HepG2 (cell line): Measurements from ENCODE around the gene LCE1E. TPM values are rescaled to one million over a fixed set of nuclear protein-coding genes. Genes with fewer than 3 reads are reported as not detected.
A peak's percentile ranks its signal among the peaks of the same experiment; 100 is the strongest.

Source experiments
- ATAC-seq: fragments of 200-7000 bp; cut with Tn5 transposase; 3 replicates; pipeline ENCODE4 v1.9.1; 2020; ENCODE audit warnings: mild to moderate bottlenecking, moderate library complexity
- BruUV-seq: library from RNA; stranded (reverse); fragments of 400-500 nt; replicated peaks from 2 replicates; lab custom pipeline; 2021; lab: Mats Ljungman, UMichigan
- CTCF ChIA-PET: fragments of 300-600 bp; formaldehyde crosslinking; extraction: SDS; loops from one replicate; lab custom pipeline; 2021; ENCODE audit warnings: low total read pairs, inconsistent platforms, low intra/inter-chr PET ratio; lab: Yijun Ruan, JAX
- POLR2A ChIA-PET: fragments of 350-600 bp; sonication (Branson Sonifier 250); formaldehyde crosslinking; loops from one replicate; lab custom pipeline; 2020; ENCODE audit warnings: antibody characterized with exemption, inconsistent platforms; lab: Yijun Ruan, JAX
- DNase-seq: peaks from one replicate; pipeline ENCODE4 v3.0.0-alpha.2; 2015; ENCODE audit warnings: low spot score
- FAIRE-seq: peaks from 3 replicates; lab custom pipeline; 2011; peaks lifted over from hg19 to GRCh38; lab: Jason Lieb, UNC
- H2AFZ ChIP-seq: one replicate; pipeline ENCODE4 v1.6.1; 2011; ENCODE audit warnings: low read length, inconsistent platforms
- H3K27ac ChIP-seq: fragments of 300-600 bp; 3 replicates; pipeline ENCODE4 v1.8.0; 2011; ENCODE audit warnings: mixed run types, mild to moderate bottlenecking, mixed read lengths, low read length, inconsistent platforms; ENCODE audit not compliant: insufficient read depth; ENCODE audit errors: extremely low read length
- H3K27me3 ChIP-seq, 2 experiments: fragments of 200-600 bp in 1 of 2; 2 replicates in 1 of 2; 3 replicates in 1 of 2; pipeline versions ENCODE4 v1.6.0 to v1.8.0; 2011; ENCODE audit warnings: low read length in 2 of 2, mild to moderate bottlenecking in 2 of 2, moderate library complexity in 2 of 2, inconsistent platforms in 1 of 2; ENCODE audit not compliant: insufficient read depth in 2 of 2, control insufficient read depth in 1 of 2
- H3K36me3 ChIP-seq, 2 experiments: fragments of 200-600 bp in 1 of 2; replicated peaks in 1 of 2; 2 replicates in 1 of 2; 3 replicates in 1 of 2; pipeline versions ENCODE4 v1.5.1 to v1.8.0; 2011; ENCODE audit warnings: low read length in 2 of 2, inconsistent platforms in 1 of 2; ENCODE audit not compliant: insufficient read depth in 2 of 2, control insufficient read depth in 1 of 2
- H3K4me1 ChIP-seq: 2 replicates; pipeline ENCODE4 v1.5.1; 2012; ENCODE audit warnings: low read length, inconsistent platforms; ENCODE audit not compliant: insufficient read depth
- H3K4me2 ChIP-seq: 2 replicates; pipeline ENCODE4 v1.6.0; 2011; ENCODE audit warnings: low read depth, low read length, inconsistent platforms
- H3K4me3 ChIP-seq, 3 experiments: fragments of 200-600 bp in 1 of 3; sonication (generic), shearing (Covaris generic) in 1 of 3; replicated peaks in 1 of 3; 2 replicates each; pipeline ENCODE4 v1.5.1; 2011 to 2016; ENCODE audit warnings: low read length in 3 of 3, inconsistent platforms in 2 of 3, low read depth in 2 of 3, mild to moderate bottlenecking in 2 of 3, control low read depth in 1 of 3, mixed read lengths in 1 of 3; ENCODE audit not compliant: insufficient read depth in 1 of 3
- H3K79me2 ChIP-seq: one replicate; pipeline ENCODE4 v1.6.1; 2011; ENCODE audit warnings: low read length, inconsistent platforms; ENCODE audit not compliant: insufficient read depth
- H3K9ac ChIP-seq: 2 replicates; pipeline ENCODE4 v1.6.0; 2011; ENCODE audit warnings: mild to moderate bottlenecking, low read depth, low read length, inconsistent platforms; ENCODE audit not compliant: insufficient read depth
- H3K9me3 ChIP-seq: 2 replicates; pipeline ENCODE4 v1.5.1; 2012; ENCODE audit warnings: mild to moderate bottlenecking, low read length
- H4K20me1 ChIP-seq: 2 replicates; pipeline ENCODE4 v1.6.0; 2011; ENCODE audit warnings: inconsistent platforms, mild to moderate bottlenecking, low read length, moderate library complexity; ENCODE audit not compliant: insufficient read depth
- ATF4 ChIP-seq, 2 experiments: fragments of 450-650 bp in 1 of 2; sonication (generic) in 1 of 2; formaldehyde crosslinking; IDR thresholded peaks; 2 replicates each; pipeline versions ENCODE4 v1.5.0 to v1.8.0; 2020 to 2022; ENCODE audit warnings: mild to moderate bottlenecking in 1 of 2, missing genetic modification reagents in 1 of 2
- BHLHE40 ChIP-seq: IDR thresholded peaks from 2 replicates; pipeline ENCODE4 v1.6.1; 2011; ENCODE audit warnings: low read length, improper control_type of control experiment
- DMTF1 ChIP-seq: sonication (generic); formaldehyde crosslinking; IDR thresholded peaks from 2 replicates; pipeline ENCODE4 v1.4.0; 2020; ENCODE audit warnings: mild to moderate bottlenecking, missing genetic modification reagents
- FOSL2 ChIP-seq: sonication (generic); formaldehyde crosslinking; IDR thresholded peaks from 2 replicates; pipeline ENCODE4 v1.4.0; 2020; ENCODE audit warnings: missing genetic modification reagents
- FOXA1 ChIP-seq, 2 experiments: fragments of 450-650 bp in 1 of 2; sonication (generic) in 1 of 2; formaldehyde crosslinking in 1 of 2; IDR thresholded peaks; 2 replicates each; pipeline versions ENCODE4 v1.4.0 to v1.6.1; 2016 to 2020; ENCODE audit warnings: missing genetic modification reagents in 1 of 2
- GABPB1 ChIP-seq: IDR thresholded peaks from 2 replicates; pipeline ENCODE4 v1.6.1; 2016; ENCODE audit warnings: mild to moderate bottlenecking, missing genetic modification reagents, moderate library complexity, missing compliant biosample characterization
- RAD51 ChIP-seq: fragments of 450-650 bp; IDR thresholded peaks from 2 replicates; pipeline ENCODE4 v1.6.1; 2016; ENCODE audit warnings: borderline replicate concordance
- RFX3 ChIP-seq: IDR thresholded peaks from 2 replicates; pipeline ENCODE4 v1.6.1; 2016; ENCODE audit warnings: missing biosample characterization, missing genetic modification reagents
- USF2 ChIP-seq, 2 experiments: sonication (generic) in 1 of 2; formaldehyde crosslinking in 1 of 2; IDR thresholded peaks; 2 replicates each; pipeline versions ENCODE4 v1.5.1 to v1.6.1; 2011 to 2020; ENCODE audit warnings: borderline replicate concordance in 1 of 2, low read depth in 1 of 2, low read length in 1 of 2, mild to moderate bottlenecking in 1 of 2, missing genetic modification reagents in 1 of 2, moderate library complexity in 1 of 2
- ZBED4 ChIP-seq: sonication (generic); formaldehyde crosslinking; IDR thresholded peaks from 2 replicates; pipeline ENCODE4 v1.4.0; 2020; ENCODE audit warnings: missing genetic modification reagents, borderline replicate concordance
- ZBTB38 ChIP-seq: sonication (generic); formaldehyde crosslinking; IDR thresholded peaks from 2 replicates; pipeline ENCODE4 v1.5.1; 2020; ENCODE audit warnings: mild to moderate bottlenecking, missing genetic modification reagents
- ZMAT3 ChIP-seq: sonication (generic); formaldehyde crosslinking; conservative IDR thresholded peaks from 2 replicates; pipeline ENCODE4 v1.7.0; 2021; ENCODE audit warnings: missing genetic modification reagents
- ZNF350 ChIP-seq: sonication (generic); formaldehyde crosslinking; IDR thresholded peaks from 2 replicates; pipeline ENCODE4 v1.4.0; 2020; ENCODE audit warnings: mild to moderate bottlenecking, low read depth, missing genetic modification reagents, borderline replicate concordance
- WGBS: methylation state at CpG from one replicate; pipeline ENCODE4 v1.1.6; 2017; ENCODE audit warnings: low lambda C conversion rate; 5-methylcytosine and 5-hydroxymethylcytosine counted together
- in situ Hi-C: cut with HindIII; loops from 2 replicates; pipeline ENCODE4 v1.10.0; 2017; ENCODE audit warnings: low pct_unique_long_range_greater_than_20kb; ENCODE audit not compliant: extremely low pct_ligation_motif_present
- intact Hi-C: fragments of 100-400 bp; cut with micrococcal nuclease; formaldehyde crosslinking; loops from one replicate; pipeline ENCODE4 v1.10.0; 2022; ENCODE audit not compliant: unreplicated experiment
- polyA plus RNA-seq, 8 experiments: library from polyadenylated mRNA; depleted of rRNA in 3 of 8; stranded (reverse) in 7 of 8; unstranded in 1 of 8; fragments of >200 nt; fragmentation: Illumina TruSeq in 4 of 8; extraction: Trizol in 4 of 8; gene quantifications; 2 replicates each; pipeline versions ENCODE4 v1.2.1 to v1.2.3, GENCODE V29; 2011 to 2016; ENCODE audit warnings: low read depth in 4 of 8, missing spikeins in 1 of 8, mixed read lengths in 1 of 8; ENCODE audit not compliant: insufficient read depth in 1 of 8
- total RNA-seq, 5 experiments: library from RNA; depleted of rRNA; stranded (reverse); fragments of >200 nt; fragmentation: Illumina TruSeq; extraction: Trizol; gene quantifications; 2 replicates each; pipeline ENCODE4 v1.2.3, GENCODE V29; 2016; ENCODE audit warnings: low read depth in 1 of 5

LCE1E gene
- total and polyA plus RNA-seq, 2 of the 13 experiments (the other 11 are each of a cell fraction or from before 2014, with no cell fraction given), result 0.12 TPM; not detected in 1

- Histone ChIP-seq H3K36me3 (no peaks in the 10 kb centered on the region), H3K4me1 (peaks cover 27% of the 10 kb centered on the region), H4K20me1 (no peaks in the 10 kb centered on the region), H2AFZ (no peak overlapping the region), H3K4me2 (peak overlapping the region; percentile 53), H3K4me3 (no peak overlapping the region; a peak in 1 of 6 replicates), H3K27me3 (no peaks in the 10 kb centered on the region), H3K79me2 (no peaks in the 10 kb centered on the region), H3K9me3 (no peaks in the 10 kb centered on the region), H3K27ac (no peak overlapping the region), H3K9ac (no peak overlapping the region)
- WGBS, result 13% methylated on average over 4 of the region's 4 CpGs
- peak; percentile 66 for ATAC-seq
- CTCF ChIA-PET, result no interaction called here
- POLR2A ChIA-PET, result no interaction called here
- TF ChIP-seq BHLHE40, result peak; percentile 80
- TF ChIP-seq ZNF350 (CRISPR knock-in tag), result no peak
- 0 out of 2 replicates have a peak, but pooled peaks have one; percentile 13 for TF ChIP-seq FOSL2 (CRISPR knock-in tag)
- no peak for TF ChIP-seq ZMAT3 (CRISPR knock-in tag)
- TF ChIP-seq FOXA1 (IDR thresholded peaks at IDR 0.05), result no peak
- TF ChIP-seq FOXA1 (CRISPR knock-in tag; IDR thresholded peaks at IDR 0.05), result 0 out of 2 replicates have a peak, but pooled peaks have one; percentile 12
- TF ChIP-seq GABPB1 (CRISPR knock-in tag), result no peak
- TF ChIP-seq RFX3 (CRISPR knock-in tag), result no peak
- peak; percentile 63 for TF ChIP-seq USF2 (IDR thresholded peaks at IDR 0.05; ENCODE audit: low read depth, low read length)
- TF ChIP-seq USF2 (CRISPR knock-in tag; IDR thresholded peaks at IDR 0.05; ENCODE audit: borderline replicate concordance), result peak; percentile 73; the same call in 1 of the 2 replicates
- TF ChIP-seq ZBED4 (CRISPR knock-in tag), result no peak
- no peak for TF ChIP-seq DMTF1 (CRISPR knock-in tag)
- TF ChIP-seq ATF4 (CRISPR knock-in tag; IDR thresholded peaks at IDR 0.05), result peak in 1 of 2 experiments; percentile 48; a peak in 1 of 4 replicates
- TF ChIP-seq RAD51, result peak; percentile 53; the same call in 1 of the 2 replicates
- no peak for TF ChIP-seq ZBTB38 (CRISPR knock-in tag)
- no peak for FAIRE-seq
- in situ Hi-C loops (no loop called here), intact Hi-C loops (no loop called here)
- peak; percentile 31 for DNase-seq
- BruUV-seq, result no TSS peak
Measured at GRCh38 chr1:152745289-152745704, 40.8 kb upstream of the LCE1E start.
